PC-3 (cell line): ENCODE measurements around the gene GPS1.

Source experiments
- EZH2 ChIP-seq: fragments of 300-600 bp; sonication (generic); IDR thresholded peaks from one replicate; pipeline ENCODE4 v1.6.1; 2017; ENCODE audit warnings: antibody characterized with exemption, mild to moderate bottlenecking, low read length; ENCODE audit not compliant: unreplicated experiment
- TF ChIP-seq, protein P1 (sequence below): fragments of 300-600 bp; sonication (generic); conservative IDR thresholded peaks from 2 replicates; pipeline ENCODE4 v1.5.1; 2017; ENCODE audit warnings: antibody characterized with exemption, low read depth, mild to moderate bottlenecking, low read length

DNA sequence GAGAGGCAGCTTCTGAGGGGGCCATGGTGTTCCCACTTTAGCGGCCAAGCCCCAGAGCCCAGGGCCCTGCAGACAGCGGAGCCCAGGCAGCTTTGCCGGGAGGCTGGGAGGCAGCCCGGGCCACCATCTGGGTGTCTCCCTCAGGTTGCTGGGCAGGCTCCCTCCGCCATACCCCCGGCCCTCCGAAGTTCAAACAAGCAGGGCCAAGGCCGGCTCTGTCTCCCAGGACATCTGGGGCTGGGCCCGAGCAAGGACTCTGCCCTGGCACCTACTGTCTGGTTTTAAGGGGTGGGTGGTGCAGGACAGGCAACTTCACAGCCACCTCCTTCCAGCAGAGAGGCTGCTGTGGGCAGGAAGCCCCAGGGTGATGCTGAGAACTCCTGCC, 11.3 kb downstream of the GPS1 start:
- TF ChIP-seq, protein P1, sequence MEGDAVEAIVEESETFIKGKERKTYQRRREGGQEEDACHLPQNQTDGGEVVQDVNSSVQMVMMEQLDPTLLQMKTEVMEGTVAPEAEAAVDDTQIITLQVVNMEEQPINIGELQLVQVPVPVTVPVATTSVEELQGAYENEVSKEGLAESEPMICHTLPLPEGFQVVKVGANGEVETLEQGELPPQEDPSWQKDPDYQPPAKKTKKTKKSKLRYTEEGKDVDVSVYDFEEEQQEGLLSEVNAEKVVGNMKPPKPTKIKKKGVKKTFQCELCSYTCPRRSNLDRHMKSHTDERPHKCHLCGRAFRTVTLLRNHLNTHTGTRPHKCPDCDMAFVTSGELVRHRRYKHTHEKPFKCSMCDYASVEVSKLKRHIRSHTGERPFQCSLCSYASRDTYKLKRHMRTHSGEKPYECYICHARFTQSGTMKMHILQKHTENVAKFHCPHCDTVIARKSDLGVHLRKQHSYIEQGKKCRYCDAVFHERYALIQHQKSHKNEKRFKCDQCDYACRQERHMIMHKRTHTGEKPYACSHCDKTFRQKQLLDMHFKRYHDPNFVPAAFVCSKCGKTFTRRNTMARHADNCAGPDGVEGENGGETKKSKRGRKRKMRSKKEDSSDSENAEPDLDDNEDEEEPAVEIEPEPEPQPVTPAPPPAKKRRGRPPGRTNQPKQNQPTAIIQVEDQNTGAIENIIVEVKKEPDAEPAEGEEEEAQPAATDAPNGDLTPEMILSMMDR, result no peak
- no peak for TF ChIP-seq EZH2
